MM.1S (cell line): ENCODE data around the gene PDK4.

ENCODE experiments used
- CTCF ChIP-seq: fragments of 300-600 bp; sonication (generic); IDR thresholded peaks from 2 replicates; pipeline ENCODE4 v1.5.1; 2016; ENCODE audit warnings: antibody characterized with exemption, low read length, mixed read lengths
- EZH2 ChIP-seq: fragments of 300-600 bp; sonication (generic); optimal IDR thresholded peaks from 2 replicates; pipeline ENCODE3; 2017; ENCODE audit warnings: low read depth, mild to moderate bottlenecking, antibody characterized with exemption, low read length, mixed read lengths
- EZH2phosphoT487 ChIP-seq: fragments of 300-600 bp; sonication (generic); IDR thresholded peaks from 2 replicates; pipeline ENCODE4 v1.6.1; 2018; ENCODE audit warnings: antibody characterized with exemption, low read length

DNA sequence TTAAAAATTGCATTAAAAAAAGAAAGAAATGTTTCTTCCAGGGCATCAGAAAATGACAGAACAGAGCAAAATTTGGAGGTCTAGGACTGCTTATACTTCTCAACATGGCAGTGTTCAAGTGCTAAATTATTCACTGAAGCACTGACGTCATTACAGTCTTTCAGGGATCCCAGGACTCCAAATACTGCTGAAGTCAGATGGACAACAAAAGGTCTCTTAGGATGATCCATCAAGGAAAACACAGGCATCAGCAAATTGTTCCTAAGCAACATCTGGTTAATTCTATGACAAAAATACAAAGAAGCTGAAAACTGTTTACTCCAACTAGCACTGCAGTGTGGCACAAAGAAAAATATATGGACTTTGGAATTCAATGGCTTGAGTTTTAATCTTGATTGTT lies 52.1 kb downstream of the PDK4 start:
- TF ChIP-seq CTCF (no peak), EZH2phosphoT487 (no peak), EZH2 (no peak)
